HEK293 (cell line): ENCODE measurements around the gene ZNF428.

Source experiments
- TRIM28 ChIP-seq: IDR thresholded peaks from 2 replicates; pipeline ENCODE4 v1.6.1; 2011; ENCODE audit warnings: low read length, control low read depth, borderline replicate concordance
- ZNF221 ChIP-seq: fragments of 450-650 bp; formaldehyde crosslinking; IDR thresholded peaks from 2 replicates; pipeline ENCODE4 v1.5.1; 2017; ENCODE audit warnings: missing biosample characterization, missing genetic modification characterization, borderline replicate concordance
- ZNF23 ChIP-seq: fragments of 450-650 bp; formaldehyde crosslinking; IDR thresholded peaks from 2 replicates; pipeline ENCODE4 v1.5.1; 2016; ENCODE audit warnings: missing biosample characterization, missing genetic modification characterization, borderline replicate concordance
- ZNF335 ChIP-seq: fragments of 450-650 bp; formaldehyde crosslinking; conservative IDR thresholded peaks from 2 replicates; pipeline ENCODE4 v1.5.1; 2016; ENCODE audit warnings: missing biosample characterization, missing genetic modification characterization
- ZNF571 ChIP-seq: fragments of 450-650 bp; formaldehyde crosslinking; IDR thresholded peaks from 2 replicates; pipeline ENCODE4 v1.5.0; 2017; ENCODE audit warnings: missing biosample characterization, missing genetic modification characterization
- ZNF677 ChIP-seq: fragments of 450-650 bp; IDR thresholded peaks from 2 replicates; pipeline ENCODE4 v1.5.0; 2018; ENCODE audit warnings: missing biosample characterization, mild to moderate bottlenecking, missing genetic modification characterization, moderate library complexity
- ZNF776 ChIP-seq: fragments of 450-650 bp; formaldehyde crosslinking; IDR thresholded peaks from 2 replicates; pipeline ENCODE4 v1.5.0; 2017; ENCODE audit warnings: missing biosample characterization, missing genetic modification characterization, borderline replicate concordance
- TF ChIP-seq, protein P1 (sequence below): fragments of 450-650 bp; formaldehyde crosslinking; IDR thresholded peaks from 2 replicates; pipeline ENCODE4 v1.5.1; 2016; ENCODE audit warnings: missing biosample characterization, missing genetic modification characterization
- TF ChIP-seq, protein P2 (sequence below): fragments of 450-650 bp; formaldehyde crosslinking; IDR thresholded peaks from 2 replicates; pipeline ENCODE4 v1.5.1; 2016; ENCODE audit warnings: missing biosample characterization, missing genetic modification characterization

DNA sequence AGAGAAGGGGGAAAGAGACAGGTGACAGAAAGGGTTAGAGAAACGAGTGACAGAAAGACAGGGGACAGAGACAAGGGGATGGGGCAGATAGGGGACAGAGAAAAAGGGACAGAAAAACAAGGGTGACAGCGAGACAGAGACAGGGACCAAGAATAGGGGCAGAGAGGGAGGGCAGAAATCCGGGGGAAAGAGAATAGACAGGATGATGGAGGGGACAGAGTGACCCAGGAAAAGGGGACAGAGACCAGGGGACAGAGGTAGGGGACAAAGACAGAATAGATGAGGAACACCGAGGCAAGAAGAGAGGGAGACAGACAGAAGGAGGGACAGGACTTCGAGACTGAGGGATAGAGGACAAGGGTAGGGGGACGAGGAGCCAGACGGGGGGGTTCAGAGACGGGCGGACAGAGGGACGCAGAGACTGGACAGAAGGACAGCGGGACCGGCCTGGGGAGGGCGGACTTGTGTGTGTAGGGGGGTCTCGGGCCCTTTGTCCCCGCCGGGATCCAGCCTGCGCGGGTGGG is 19.6 kb upstream of the ZNF428 start:
- no peak for TF ChIP-seq ZNF776 (tag by site-specific recombination)
- TF ChIP-seq TRIM28: no peak
- TF ChIP-seq, protein P1, sequence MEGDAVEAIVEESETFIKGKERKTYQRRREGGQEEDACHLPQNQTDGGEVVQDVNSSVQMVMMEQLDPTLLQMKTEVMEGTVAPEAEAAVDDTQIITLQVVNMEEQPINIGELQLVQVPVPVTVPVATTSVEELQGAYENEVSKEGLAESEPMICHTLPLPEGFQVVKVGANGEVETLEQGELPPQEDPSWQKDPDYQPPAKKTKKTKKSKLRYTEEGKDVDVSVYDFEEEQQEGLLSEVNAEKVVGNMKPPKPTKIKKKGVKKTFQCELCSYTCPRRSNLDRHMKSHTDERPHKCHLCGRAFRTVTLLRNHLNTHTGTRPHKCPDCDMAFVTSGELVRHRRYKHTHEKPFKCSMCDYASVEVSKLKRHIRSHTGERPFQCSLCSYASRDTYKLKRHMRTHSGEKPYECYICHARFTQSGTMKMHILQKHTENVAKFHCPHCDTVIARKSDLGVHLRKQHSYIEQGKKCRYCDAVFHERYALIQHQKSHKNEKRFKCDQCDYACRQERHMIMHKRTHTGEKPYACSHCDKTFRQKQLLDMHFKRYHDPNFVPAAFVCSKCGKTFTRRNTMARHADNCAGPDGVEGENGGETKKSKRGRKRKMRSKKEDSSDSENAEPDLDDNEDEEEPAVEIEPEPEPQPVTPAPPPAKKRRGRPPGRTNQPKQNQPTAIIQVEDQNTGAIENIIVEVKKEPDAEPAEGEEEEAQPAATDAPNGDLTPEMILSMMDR: no peak
- TF ChIP-seq, protein P2, sequence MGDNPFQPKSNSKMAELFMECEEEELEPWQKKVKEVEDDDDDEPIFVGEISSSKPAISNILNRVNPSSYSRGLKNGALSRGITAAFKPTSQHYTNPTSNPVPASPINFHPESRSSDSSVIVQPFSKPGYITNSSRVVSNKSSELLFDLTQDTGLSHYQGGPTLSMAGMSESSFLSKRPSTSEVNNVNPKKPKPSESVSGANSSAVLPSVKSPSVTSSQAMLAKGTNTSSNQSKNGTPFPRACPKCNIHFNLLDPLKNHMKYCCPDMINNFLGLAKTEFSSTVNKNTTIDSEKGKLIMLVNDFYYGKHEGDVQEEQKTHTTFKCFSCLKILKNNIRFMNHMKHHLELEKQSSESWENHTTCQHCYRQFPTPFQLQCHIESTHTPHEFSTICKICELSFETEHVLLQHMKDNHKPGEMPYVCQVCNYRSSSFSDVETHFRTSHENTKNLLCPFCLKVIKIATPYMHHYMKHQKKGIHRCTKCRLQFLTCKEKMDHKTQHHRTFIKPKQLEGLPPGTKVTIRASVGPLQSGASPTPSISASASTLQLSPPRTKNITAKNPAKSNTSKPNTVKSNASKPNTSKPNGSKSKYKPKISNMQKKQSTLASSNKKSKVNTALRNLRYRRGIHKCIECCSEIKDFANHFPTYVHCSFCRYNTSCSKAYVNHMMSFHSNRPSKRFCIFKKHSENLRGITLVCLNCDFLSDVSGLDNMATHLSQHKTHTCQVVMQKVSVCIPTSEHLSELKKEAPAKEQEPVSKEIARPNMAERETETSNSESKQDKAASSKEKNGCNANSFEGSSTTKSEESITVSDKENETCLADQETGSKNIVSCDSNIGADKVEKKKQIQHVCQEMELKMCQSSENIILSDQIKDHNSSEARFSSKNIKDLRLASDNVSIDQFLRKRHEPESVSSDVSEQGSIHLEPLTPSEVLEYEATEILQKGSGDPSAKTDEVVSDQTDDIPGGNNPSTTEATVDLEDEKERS (tag by site-specific recombination): no peak
- no peak for TF ChIP-seq ZNF571 (tag by site-specific recombination)
- TF ChIP-seq ZNF23 (tag by site-specific recombination): no peak
- peak; percentile 21 for TF ChIP-seq ZNF335 (tag by site-specific recombination)
- TF ChIP-seq ZNF221 (tag by site-specific recombination): no peak
- TF ChIP-seq ZNF677 (tag by site-specific recombination): no peak
